Esophagus squamous epithelium (tissue), 5 donors: Measurements from ENCODE around the gene IGF2BP1. TPM values are rescaled to one million over a fixed set of nuclear protein-coding genes. Genes with fewer than 3 reads are reported as not detected.
"Not testable (repeated sequence)": the region's sequence is repeated elsewhere in the genome, so short reads cannot be mapped to it uniquely, and the experiment has no call there.

Source experiments
- DNase-seq: peaks from one replicate; lab custom pipeline; 2025; lab: John Stamatoyannopoulos, UW
- H3K27ac ChIP-seq, 4 donors: fragments of 200-600 bp; sonication (generic); one replicate each; pipeline ENCODE4 v1.5.1; 2016 to 2019; ENCODE audit warnings: mild to moderate bottlenecking in 1 of 4
- H3K27me3 ChIP-seq, 4 donors: fragments of 200-600 bp; sonication (generic); 1 replicate in 3 of 4; 2 replicates in 1 of 4; pipeline versions ENCODE4 v1.5.1 to v1.6.0; 2017 to 2021; ENCODE audit warnings: antibody characterized with exemption in 1 of 4
- H3K36me3 ChIP-seq, 3 donors: fragments of 200-600 bp; sonication (generic); one replicate each; pipeline ENCODE4 v1.5.1; 2016 to 2019
- H3K4me1 ChIP-seq, 3 donors: fragments of 200-600 bp; sonication (generic); one replicate each; pipeline ENCODE4 v1.5.1; 2017 to 2019
- H3K4me3 ChIP-seq, 4 donors: fragments of 200-600 bp; sonication (generic); 1 replicate in 3 of 4; 2 replicates in 1 of 4; pipeline ENCODE4 v1.5.1; 2016 to 2019; ENCODE audit warnings: mild to moderate bottlenecking in 2 of 4, moderate library complexity in 1 of 4
- H3K9me3 ChIP-seq, 3 donors: fragments of 200-600 bp; sonication (generic); one replicate each; pipeline ENCODE4 v1.5.1; 2016 to 2019
- POLR2A ChIP-seq, 4 donors: fragments of 450-650 bp; IDR thresholded peaks; one replicate each; pipeline ENCODE4 v1.6.1; 2017; ENCODE audit warnings: antibody characterized with exemption in 4 of 4, mild to moderate bottlenecking in 4 of 4, moderate library complexity in 3 of 4
- WGBS, 2 donors: methylation state at CpG; one replicate each; pipeline ENCODE4 v1.1.5; 2018; 5-methylcytosine and 5-hydroxymethylcytosine counted together
- intact Hi-C: fragments of 100-400 bp; cut with DNase I; formaldehyde crosslinking; loops from one replicate; pipeline ENCODE4 v1.15.0; 2022
- small RNA-seq, 4 donors: library from RNA; depleted of rRNA; stranded (forward); fragments of <200 nt; gene quantifications; one replicate each; pipeline ENCODE3, GENCODE V24; 2016
- total RNA-seq, 4 donors: library from RNA; depleted of rRNA; stranded (reverse); fragments of >200 nt; gene quantifications; one replicate each; pipeline ENCODE4 v1.1.0, GENCODE V29; 2016
- TF ChIP-seq, protein P1 (sequence below), 6 experiments: fragments of 450-650 bp in 4 of 6; fragments of 200-600 bp in 2 of 6; sonication (generic) in 2 of 6; IDR thresholded peaks; one replicate each; pipeline ENCODE4 v1.5.1; 2016 to 2019; ENCODE audit warnings: antibody characterized with exemption in 6 of 6, mild to moderate bottlenecking in 4 of 6, moderate library complexity in 4 of 6
- donor health status: DM: yes; HTN: yes; CAD: no.

IGF2BP1 gene
- total RNA-seq, 4 donors from 2014 or later, result not detected

DNA sequence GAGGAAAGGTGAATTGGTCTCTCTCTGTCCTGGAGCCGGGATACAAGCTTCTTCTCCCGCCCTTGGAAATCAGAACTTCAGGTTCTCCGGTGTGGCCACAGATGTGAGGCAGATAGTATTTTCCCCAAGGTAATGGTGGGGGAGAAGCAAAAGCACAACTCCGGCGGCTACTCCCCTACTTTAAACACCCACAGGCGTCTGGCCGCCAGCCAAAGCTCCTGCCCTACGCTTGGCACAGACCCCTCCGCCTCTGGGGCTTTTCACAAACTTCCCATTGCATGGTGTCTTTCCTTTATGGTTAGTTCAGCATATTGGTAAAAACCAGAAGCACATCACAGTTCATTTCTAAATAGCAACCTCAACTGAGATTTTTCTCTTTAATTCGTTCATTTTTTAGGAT lies 95.9 kb downstream of the IGF2BP1 start:
- TF ChIP-seq, protein P1, sequence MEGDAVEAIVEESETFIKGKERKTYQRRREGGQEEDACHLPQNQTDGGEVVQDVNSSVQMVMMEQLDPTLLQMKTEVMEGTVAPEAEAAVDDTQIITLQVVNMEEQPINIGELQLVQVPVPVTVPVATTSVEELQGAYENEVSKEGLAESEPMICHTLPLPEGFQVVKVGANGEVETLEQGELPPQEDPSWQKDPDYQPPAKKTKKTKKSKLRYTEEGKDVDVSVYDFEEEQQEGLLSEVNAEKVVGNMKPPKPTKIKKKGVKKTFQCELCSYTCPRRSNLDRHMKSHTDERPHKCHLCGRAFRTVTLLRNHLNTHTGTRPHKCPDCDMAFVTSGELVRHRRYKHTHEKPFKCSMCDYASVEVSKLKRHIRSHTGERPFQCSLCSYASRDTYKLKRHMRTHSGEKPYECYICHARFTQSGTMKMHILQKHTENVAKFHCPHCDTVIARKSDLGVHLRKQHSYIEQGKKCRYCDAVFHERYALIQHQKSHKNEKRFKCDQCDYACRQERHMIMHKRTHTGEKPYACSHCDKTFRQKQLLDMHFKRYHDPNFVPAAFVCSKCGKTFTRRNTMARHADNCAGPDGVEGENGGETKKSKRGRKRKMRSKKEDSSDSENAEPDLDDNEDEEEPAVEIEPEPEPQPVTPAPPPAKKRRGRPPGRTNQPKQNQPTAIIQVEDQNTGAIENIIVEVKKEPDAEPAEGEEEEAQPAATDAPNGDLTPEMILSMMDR (IDR thresholded peaks at IDR 0.05), result no peak
- no peak for TF ChIP-seq POLR2A (IDR thresholded peaks at IDR 0.05)
- H3K27me3 ChIP-seq, result peaks cover 0 to 16% (median 0%) of the 10 kb centered on the region in 4 donors
- H3K9me3 ChIP-seq, result no peaks in the 10 kb centered on the region
- WGBS, 2 donors, result 46 to 56% methylated on average over 8 to 10 of the region's 10 CpGs
- intact Hi-C loops, result no loop called here
- H3K27ac ChIP-seq, result no peak overlapping the region
- peaks cover 0 to 23% (median 5%) of the 10 kb centered on the region in 3 donors for H3K4me1 ChIP-seq
- DNase-seq, result no peak
- no peaks in the 10 kb centered on the region for H3K36me3 ChIP-seq
- no peak overlapping the region for H3K4me3 ChIP-seq

GRCh38 chr17:49100601-49101000 lies 103.4 kb downstream of the IGF2BP1 start:
- DNase-seq, result no peak
- Histone ChIP-seq H3K36me3 (no peaks in the 10 kb centered on the region), H3K4me3 (no peak overlapping the region), H3K27ac (peak overlapping the region in 2 of 4 donors; percentile 45 to 57), H3K4me1 (peaks cover 0 to 22% (median 0%) of the 10 kb centered on the region in 3 donors), H3K9me3 (no peaks in the 10 kb centered on the region), H3K27me3 (peaks cover 0 to 33% (median 0%) of the 10 kb centered on the region in 4 donors)
- TF ChIP-seq POLR2A (IDR thresholded peaks at IDR 0.05), result no peak
- TF ChIP-seq, protein P1 (IDR thresholded peaks at IDR 0.05), result no peak
- intact Hi-C loops, result no loop called here

GRCh38 chr17:49101054-49101534 lies 103.9 kb downstream of the IGF2BP1 start:
- 25 to 32% methylated on average over 4 of the region's 4 CpGs for WGBS, 2 donors
- Histone ChIP-seq H3K4me3 (no peak overlapping the region), H3K9me3 (no peaks in the 10 kb centered on the region), H3K27ac (peak overlapping the region in 3 of 4 donors; percentile 45 to 57 (median 45)), H3K4me1 (peaks cover 0 to 22% (median 0%) of the 10 kb centered on the region in 3 donors), H3K36me3 (no peaks in the 10 kb centered on the region), H3K27me3 (peaks cover 0 to 38% (median 0%) of the 10 kb centered on the region in 4 donors)
- intact Hi-C loops, result no loop called here
- TF ChIP-seq, protein P1 (IDR thresholded peaks at IDR 0.05), result no peak
- no peak for TF ChIP-seq POLR2A (IDR thresholded peaks at IDR 0.05)
- DNase-seq, result no peak

DNA sequence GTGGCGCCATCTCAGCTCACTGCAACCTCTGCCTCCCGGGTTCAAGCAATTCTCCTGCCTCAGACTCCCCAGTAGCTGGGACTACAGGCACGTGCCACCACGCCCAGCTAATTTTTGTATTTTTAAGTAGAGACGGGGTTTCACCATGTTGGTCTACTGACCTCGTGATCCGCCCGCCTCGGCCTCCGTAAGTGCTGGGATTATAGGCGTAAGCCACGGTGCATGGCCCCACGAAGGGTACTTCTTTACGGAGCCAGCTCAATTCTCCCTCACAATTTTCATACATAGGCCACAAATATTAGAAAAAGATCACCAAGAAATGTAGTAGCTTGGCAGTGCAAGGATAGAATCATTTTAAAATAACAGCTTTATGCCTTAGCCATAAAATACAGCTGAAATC lies 106.2 kb downstream of the IGF2BP1 start:
- H3K4me3 ChIP-seq, H3K9me3 ChIP-seq, DNase-seq, H3K36me3 ChIP-seq, H3K27ac ChIP-seq, intact Hi-C loops: not testable (repeated sequence)
- Histone ChIP-seq H3K27me3 (peaks cover 0 to 30% (median 0%) of the 10 kb centered on the region in 4 donors), H3K4me1 (peaks cover 0 to 29% (median 0%) of the 10 kb centered on the region in 3 donors)
- WGBS, 2 donors, result 94 to 95% methylated on average over 13 of the region's 14 CpGs

DNA sequence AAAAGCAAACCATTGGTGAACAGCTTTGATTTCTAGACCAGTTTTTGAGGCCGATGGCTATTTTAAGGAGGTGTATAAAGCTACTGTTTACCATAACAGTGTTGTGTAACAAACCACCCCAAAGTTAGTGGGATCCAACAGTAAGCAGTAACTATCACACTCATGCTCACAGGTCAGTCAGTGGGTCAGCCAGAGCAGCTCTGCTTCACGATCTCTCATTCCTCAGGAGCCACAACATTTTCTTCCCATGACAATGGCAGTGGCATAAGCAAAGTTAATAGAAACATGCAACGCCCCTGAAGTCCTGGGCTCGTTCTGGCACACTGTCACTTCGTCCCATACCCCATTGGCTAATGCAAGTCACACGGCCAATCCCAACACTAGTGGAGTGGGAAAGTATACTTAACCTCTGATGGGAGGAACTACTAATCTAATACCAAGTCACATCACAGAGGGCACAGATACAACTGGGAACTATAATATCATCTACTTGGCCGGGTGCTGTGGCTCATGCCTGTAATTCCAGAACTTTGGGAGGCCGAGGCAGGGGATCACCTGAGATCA lies 107.4 kb downstream of the IGF2BP1 start:
- TF ChIP-seq POLR2A (IDR thresholded peaks at IDR 0.05), result no peak
- TF ChIP-seq, protein P1 (IDR thresholded peaks at IDR 0.05), result no peak
- peaks cover 0 to 37% (median 0%) of the 10 kb centered on the region in 3 donors for H3K4me1 ChIP-seq
- no peak for DNase-seq
- 79 to 96% methylated on average over 7 to 8 of the region's 8 CpGs for WGBS, 2 donors
- H3K36me3 ChIP-seq, result no peaks in the 10 kb centered on the region
- no peak overlapping the region for H3K4me3 ChIP-seq
- H3K9me3 ChIP-seq, result no peaks in the 10 kb centered on the region
- H3K27me3 ChIP-seq, result peaks cover 0 to 26% (median 0%) of the 10 kb centered on the region in 4 donors
- no peak overlapping the region for H3K27ac ChIP-seq
- intact Hi-C loops, result no loop called here

Small RNAs within 50 kb of the gene (small RNA-seq; reads per million reads assigned to genes)
- gene RF00017 (0 reads per million in 4 donors), gene RF01210 (0 to 0.27 (median 0) reads per million in 4 donors), gene RNU1-42P (0 to 0.41 (median 0.08) reads per million in 4 donors), gene RNU6-826P (0 reads per million in 4 donors)

Other genes starting within 250 kb of the IGF2BP1 start
- gene TTLL6, start 180.2 kb upstream of the IGF2BP1 start, total RNA-seq, result under 1 TPM in 1 of 4 donors, not detected in 3; 0.19 TPM
- 100 to 1,000 TPM in 1 of 4 donors, 10 to 100 TPM in 3; 62.3 to 129 (median 79.4) TPM for gene CALCOCO2, start 166.3 kb upstream of the IGF2BP1 start, total RNA-seq
- gene ATP5MC1, start 104.6 kb upstream of the IGF2BP1 start, total RNA-seq, result 100 to 1,000 TPM; 111 to 210 (median 162) TPM
- 10 to 100 TPM; 45.3 to 57.6 (median 53.3) TPM for gene UBE2Z, start 89.0 kb upstream of the IGF2BP1 start, total RNA-seq
- gene SNF8, start 52.5 kb upstream of the IGF2BP1 start, total RNA-seq, result 10 to 100 TPM; 39.0 to 64.7 (median 60.4) TPM
- not detected for gene GIP, start 28.8 kb upstream of the IGF2BP1 start, total RNA-seq
- under 1 TPM in 1 of 4 donors, not detected in 3; 0.04 TPM for gene B4GALNT2, start 135.4 kb downstream of the IGF2BP1 start, total RNA-seq
- gene GNGT2, start 213.2 kb downstream of the IGF2BP1 start, total RNA-seq, result 1 to 10 TPM in 2 of 4 donors, not detected in 2; 1.4 to 1.7 TPM
- gene ABI3, start 213.3 kb downstream of the IGF2BP1 start, total RNA-seq, result 1 to 10 TPM; 1.5 to 8.8 (median 4.2) TPM
- 1 to 10 TPM in 1 of 4 donors, under 1 TPM in 1, not detected in 2; 0.38 to 2.4 TPM for gene PHOSPHO1, start 233.4 kb downstream of the IGF2BP1 start, total RNA-seq